Measurements from ENCODE around the gene TWF2. TPM values are rescaled to one million over a fixed set of nuclear protein-coding genes. Genes with fewer than 3 reads are reported as not detected.

TWF2 gene
- total and polyA plus RNA-seq, 9 of the 15 experiments (the other 6 are each of a cell fraction or from before 2014, with no cell fraction given), result 0.11 to 61.9 (median 29.7) TPM

- TF ChIP-seq ATF2 (CRISPR knock-in tag; IDR thresholded peaks at IDR 0.05) (no peak), CEBPG (CRISPR knock-in tag; IDR thresholded peaks at IDR 0.05) (peak; percentile 88), CEBPG (tag; conservative IDR thresholded peaks at IDR 0.05 in 1 of 2, IDR thresholded peaks at IDR 0.05 in 1 of 2) (peak; percentile 97), FOSL1 (tag; conservative IDR thresholded peaks at IDR 0.05) (0 out of 2 replicates have a peak, but pooled peaks have one; percentile 14), NEUROD1 (IDR thresholded peaks at IDR 0.05; ENCODE audit: borderline replicate concordance, low read depth, low read length, partially characterized antibody) (no peak), ZNF785 (CRISPR knock-in tag; IDR thresholded peaks at IDR 0.05) (no peak)
Measured at GRCh38 chr3:52210550-52211046, 28.4 kb downstream of the TWF2 start (continued).

GRCh38 chr3:52210037-52210436, 28.9 kb downstream of the TWF2 start:
- POLR2A ChIA-PET, result interaction anchor here (1.0 kb wide), 1 partner anchor 29 kb away, joined by 4 read pairs; the partner anchor contains the start of gene TWF2
- intact Hi-C loops (cut with micrococcal nuclease), result no loop called here
- H3K4me1 ChIP-seq (replicated peaks in 1 of 2; ENCODE audit: control insufficient read depth in 2 of 2, insufficient read depth in 2 of 2, low read length in 2 of 2), result no peaks in the 10 kb centered on the region; a peak in 1 of 5 replicates

More at GRCh38 chr3:52210037-52210436, 28.9 kb downstream of the TWF2 start:
- Histone ChIP-seq H3K9ac (ENCODE audit: insufficient read depth in 1 of 2, low read depth in 2 of 2, low read length in 2 of 2) (0 out of 4 replicates have a peak overlapping the region, but pooled peaks of 1 of the 2 experiments have one; percentile 35), H3K79me2 (ENCODE audit: control insufficient read depth, insufficient read depth, low read length) (no peaks in the 10 kb centered on the region), H3K9me3 (replicated peaks; ENCODE audit: control insufficient read depth, insufficient read depth, low read depth, low read length) (no peaks in the 10 kb centered on the region), H2AFZ (ENCODE audit: low read depth, low read length) (no peak overlapping the region), H3K4me2 (ENCODE audit: insufficient read depth, low read length) (no peak overlapping the region), H3K27ac (ENCODE audit: extremely low read depth, low read depth, low read length) (no peak overlapping the region), H3K27me3 (ENCODE audit: control insufficient read depth in 2 of 2, insufficient read depth in 2 of 2, low read length in 2 of 2) (no peaks in the 10 kb centered on the region), H3K4me3 (no peak overlapping the region), H3K9me1 (ENCODE audit: control insufficient read depth, insufficient read depth, low read length) (no peaks in the 10 kb centered on the region), H4K20me1 (replicated peaks; ENCODE audit: control insufficient read depth, insufficient read depth, low read length) (no peaks in the 10 kb centered on the region), H3K36me3 (ENCODE audit: control insufficient read depth, insufficient read depth, low read length) (peaks cover 92% of the 10 kb centered on the region)
- no peak for TF ChIP-seq EWSR1 (IDR thresholded peaks at IDR 0.05; ENCODE audit: borderline replicate concordance, low read depth, partially characterized antibody)
- TF ChIP-seq HCFC1 (IDR thresholded peaks at IDR 0.05; ENCODE audit: low read depth, low read length), result no peak
- no peak for TF ChIP-seq ARID2 (IDR thresholded peaks at IDR 0.05)
- no peak for FAIRE-seq
- no peak for DNase-seq (ENCODE audit: extremely low read depth in 1 of 4, low spot score in 3 of 4)
- in situ Hi-C loops (cut with MboI), result no loop called here
- no peak for ATAC-seq
- CTCF ChIA-PET (ENCODE audit: low intra/inter-chr PET ratio), result no interaction called here
- no TSS peak for BruUV-seq (replicated peaks)

Measured in K562 (cell line).